Smooth muscle cell (in vitro differentiated cells): ENCODE results near the gene NFKBIA. TPM values are rescaled to one million over a fixed set of nuclear protein-coding genes. Genes with fewer than 3 reads are reported as not detected.

Experiments
- DNase-seq: peaks from one replicate; lab custom pipeline; 2025; ENCODE audit not compliant: unreplicated experiment; lab: John Stamatoyannopoulos, UW
- H2AFZ ChIP-seq: fragments of 200-600 bp; sonication (generic); 2 replicates; pipeline ENCODE4 v1.6.0; 2016; ENCODE audit warnings: antibody characterized with exemption, low read depth, mild to moderate bottlenecking
- H3F3A ChIP-seq: fragments of 200-600 bp; sonication (generic); 2 replicates; pipeline ENCODE4 v1.6.0; 2017; ENCODE audit warnings: antibody characterized with exemption, low read depth
- H3K27ac ChIP-seq: fragments of 200-600 bp; sonication (generic); 2 replicates; pipeline ENCODE4 v1.5.1; 2016; ENCODE audit warnings: low read depth, mild to moderate bottlenecking
- H3K27me3 ChIP-seq: fragments of 200-600 bp; sonication (generic); 2 replicates; pipeline ENCODE4 v1.6.1; 2016; ENCODE audit warnings: low read depth, mild to moderate bottlenecking
- H3K36me3 ChIP-seq: fragments of 200-600 bp; sonication (generic); 2 replicates; pipeline ENCODE4 v1.5.1; 2016; ENCODE audit warnings: low read depth
- H3K4me1 ChIP-seq: fragments of 200-600 bp; sonication (generic); 2 replicates; pipeline ENCODE4 v1.5.1; 2016; ENCODE audit warnings: low read depth
- H3K4me2 ChIP-seq: fragments of 200-600 bp; sonication (generic); 2 replicates; pipeline ENCODE4 v1.6.0; 2016; ENCODE audit warnings: mild to moderate bottlenecking
- H3K4me3 ChIP-seq: fragments of 200-600 bp; sonication (generic); 2 replicates; pipeline ENCODE4 v1.5.1; 2016; ENCODE audit warnings: mild to moderate bottlenecking
- H3K79me2 ChIP-seq: fragments of 200-600 bp; sonication (generic); 2 replicates; pipeline ENCODE4 v1.6.0; 2016; ENCODE audit warnings: low read depth, mild to moderate bottlenecking
- H3K9ac ChIP-seq: fragments of 200-600 bp; sonication (generic); 2 replicates; pipeline ENCODE4 v1.6.0; 2016; ENCODE audit warnings: low read depth
- H3K9me3 ChIP-seq: fragments of 200-600 bp; sonication (generic); replicated peaks from 2 replicates; pipeline ENCODE4 v1.5.1; 2016; ENCODE audit warnings: low read depth
- H4K20me1 ChIP-seq: fragments of 200-600 bp; sonication (generic); 2 replicates; pipeline ENCODE4 v1.6.0; 2016; ENCODE audit warnings: low read depth
- WGBS: methylation state at CpG from one replicate; pipeline ENCODE4 v1.1.7; 2016; ENCODE audit warnings: low lambda C conversion rate; 5-methylcytosine and 5-hydroxymethylcytosine counted together
- polyA plus RNA-seq: library from polyadenylated mRNA; unstranded; fragments of >200 nt; fragmentation: Nextera tagmentation; extraction: Ambion mirVana; gene quantifications from 2 replicates; pipeline ENCODE4 v1.2.1, GENCODE V29; 2016
- total RNA-seq: library from RNA; depleted of rRNA; stranded (reverse); fragments of >200 nt; gene quantifications from 2 replicates; pipeline ENCODE4 v1.2.3, GENCODE V29; 2014
- TF ChIP-seq, protein P1 (sequence below): fragments of 200-600 bp; sonication (generic); IDR thresholded peaks from 2 replicates; pipeline ENCODE4 v1.5.1; 2017; ENCODE audit warnings: borderline replicate concordance, mild to moderate bottlenecking, antibody characterized with exemption; ENCODE audit not compliant: insufficient read depth, poor library complexity, severe bottlenecking

Gene NFKBIA
- total and polyA plus RNA-seq, 2 experiments from 2014 or later: 215 to 223 TPM

DNA sequence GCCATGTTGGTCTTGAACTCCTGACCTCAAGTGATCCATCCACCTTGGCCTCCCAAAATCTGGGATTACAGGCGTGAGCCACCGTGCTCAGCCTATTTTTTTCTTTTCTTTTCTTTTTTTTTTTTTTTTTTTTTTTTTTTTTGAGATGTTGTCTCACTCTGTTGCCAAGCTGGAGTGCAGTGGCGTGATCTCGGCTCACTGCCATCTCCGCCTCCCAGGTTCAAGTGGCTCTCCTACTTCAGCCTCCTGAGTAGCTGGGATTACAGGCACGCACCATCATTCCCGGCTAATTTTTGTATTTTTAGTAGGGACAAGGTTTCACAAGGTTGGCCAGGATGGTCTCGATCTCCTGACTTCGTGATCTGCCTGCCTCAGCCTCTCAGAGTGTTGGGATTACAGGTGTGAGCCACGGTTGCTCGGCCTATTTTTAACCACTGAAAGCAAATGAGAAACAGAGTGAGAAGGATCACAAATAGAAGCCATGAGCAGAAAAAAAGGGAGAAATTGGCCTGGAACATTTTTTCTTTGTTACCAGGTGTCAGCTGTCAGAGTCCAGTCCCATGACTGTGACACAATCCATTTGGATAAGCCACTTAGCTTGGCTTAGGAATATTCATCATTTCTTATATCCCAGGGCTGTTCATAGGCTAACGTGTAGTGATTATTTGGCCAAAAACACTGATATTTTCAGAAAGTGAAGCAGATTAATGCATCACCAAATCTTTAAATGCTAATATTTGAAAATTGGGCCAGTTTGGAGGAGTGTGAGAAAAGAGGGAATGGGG, 7.9 kb upstream of the NFKBIA start:
- H3K36me3 ChIP-seq: no peaks in the 10 kb centered on the region
- H3K79me2 ChIP-seq: no peaks in the 10 kb centered on the region
- H3K4me2 ChIP-seq: no peak overlapping the region
- no peak overlapping the region for H3K4me3 ChIP-seq
- no peaks in the 10 kb centered on the region for H3K4me1 ChIP-seq
- no peak overlapping the region for H3K9ac ChIP-seq
- no peaks in the 10 kb centered on the region for H4K20me1 ChIP-seq
- H3F3A ChIP-seq: no peaks in the 10 kb centered on the region
- no peak overlapping the region for H2AFZ ChIP-seq
- WGBS: 93% methylated on average over 12 of the region's 12 CpGs
- no peaks in the 10 kb centered on the region for H3K9me3 ChIP-seq
- H3K27me3 ChIP-seq: no peaks in the 10 kb centered on the region
- TF ChIP-seq, protein P1, sequence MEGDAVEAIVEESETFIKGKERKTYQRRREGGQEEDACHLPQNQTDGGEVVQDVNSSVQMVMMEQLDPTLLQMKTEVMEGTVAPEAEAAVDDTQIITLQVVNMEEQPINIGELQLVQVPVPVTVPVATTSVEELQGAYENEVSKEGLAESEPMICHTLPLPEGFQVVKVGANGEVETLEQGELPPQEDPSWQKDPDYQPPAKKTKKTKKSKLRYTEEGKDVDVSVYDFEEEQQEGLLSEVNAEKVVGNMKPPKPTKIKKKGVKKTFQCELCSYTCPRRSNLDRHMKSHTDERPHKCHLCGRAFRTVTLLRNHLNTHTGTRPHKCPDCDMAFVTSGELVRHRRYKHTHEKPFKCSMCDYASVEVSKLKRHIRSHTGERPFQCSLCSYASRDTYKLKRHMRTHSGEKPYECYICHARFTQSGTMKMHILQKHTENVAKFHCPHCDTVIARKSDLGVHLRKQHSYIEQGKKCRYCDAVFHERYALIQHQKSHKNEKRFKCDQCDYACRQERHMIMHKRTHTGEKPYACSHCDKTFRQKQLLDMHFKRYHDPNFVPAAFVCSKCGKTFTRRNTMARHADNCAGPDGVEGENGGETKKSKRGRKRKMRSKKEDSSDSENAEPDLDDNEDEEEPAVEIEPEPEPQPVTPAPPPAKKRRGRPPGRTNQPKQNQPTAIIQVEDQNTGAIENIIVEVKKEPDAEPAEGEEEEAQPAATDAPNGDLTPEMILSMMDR: no peak
- DNase-seq: no peak
- H3K27ac ChIP-seq: no peak overlapping the region

DNA sequence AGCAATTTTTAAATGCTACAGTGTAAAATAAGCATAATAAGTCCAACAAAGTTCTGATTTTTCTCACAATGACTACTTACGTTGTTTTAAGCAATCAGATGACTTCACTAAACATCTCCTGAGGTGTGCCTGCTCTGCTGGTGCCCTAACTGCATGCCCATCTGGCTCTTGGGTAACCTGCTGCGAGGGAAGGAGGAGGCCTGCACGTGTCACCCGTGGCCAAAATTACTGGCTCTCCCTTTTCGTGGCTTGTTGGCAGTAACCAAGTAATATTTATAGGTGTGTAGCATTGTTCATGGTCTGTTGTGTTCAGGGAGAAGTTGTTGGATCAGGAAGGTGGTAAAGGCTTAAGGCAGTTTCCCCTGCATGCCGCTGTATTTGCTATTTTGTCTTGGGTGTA, 6.3 kb upstream of the NFKBIA start:
- TF ChIP-seq, protein P1: no peak
- no peaks in the 10 kb centered on the region for H3K36me3 ChIP-seq
- no peaks in the 10 kb centered on the region for H3K9me3 ChIP-seq
- H3K79me2 ChIP-seq: no peaks in the 10 kb centered on the region
- no peaks in the 10 kb centered on the region for H3F3A ChIP-seq
- H3K4me2 ChIP-seq: no peak overlapping the region
- H3K4me1 ChIP-seq: peaks cover 5% of the 10 kb centered on the region
- no peak overlapping the region for H2AFZ ChIP-seq
- DNase-seq: no peak
- H3K27ac ChIP-seq: no peak overlapping the region
- H3K27me3 ChIP-seq: no peaks in the 10 kb centered on the region
- H3K4me3 ChIP-seq: no peak overlapping the region
- H4K20me1 ChIP-seq: no peaks in the 10 kb centered on the region
- H3K9ac ChIP-seq: no peak overlapping the region
- 83% methylated on average over 6 of the region's 6 CpGs for WGBS

DNA sequence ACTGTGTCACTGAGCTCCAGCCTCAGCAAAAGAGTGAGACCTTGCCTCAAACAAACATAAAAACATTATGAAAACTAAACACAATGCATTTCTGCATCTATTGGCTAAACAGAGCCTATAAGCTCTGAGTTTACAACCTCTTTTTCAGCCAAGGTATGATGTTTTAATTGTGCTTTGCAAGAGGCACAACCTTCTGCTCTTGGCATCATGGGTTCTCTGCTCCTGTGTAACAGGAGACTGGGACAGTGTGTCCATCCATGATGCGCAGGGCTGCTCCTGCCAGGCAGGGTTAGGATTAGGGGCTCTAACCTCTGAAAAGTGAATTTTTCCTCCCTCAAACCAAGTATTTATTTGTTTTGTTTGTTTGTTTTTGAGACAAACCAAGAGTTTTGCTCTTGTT, 5.0 kb upstream of the NFKBIA start:
- Histone ChIP-seq H3K27ac (no peak overlapping the region), H3K4me1 (peaks cover 11% of the 10 kb centered on the region), H3K4me3 (no peak overlapping the region), H3K27me3 (no peaks in the 10 kb centered on the region), H3K36me3 (no peaks in the 10 kb centered on the region), H3K4me2 (no peak overlapping the region), H3K9ac (no peak overlapping the region), H3K79me2 (no peaks in the 10 kb centered on the region), H3F3A (peaks cover 2% of the 10 kb centered on the region), H2AFZ (no peak overlapping the region), H4K20me1 (no peaks in the 10 kb centered on the region), H3K9me3 (no peaks in the 10 kb centered on the region)
- TF ChIP-seq, protein P1: no peak
- no peak for DNase-seq
- WGBS: 100% methylated on average over 1 of the region's 1 CpG

DNA sequence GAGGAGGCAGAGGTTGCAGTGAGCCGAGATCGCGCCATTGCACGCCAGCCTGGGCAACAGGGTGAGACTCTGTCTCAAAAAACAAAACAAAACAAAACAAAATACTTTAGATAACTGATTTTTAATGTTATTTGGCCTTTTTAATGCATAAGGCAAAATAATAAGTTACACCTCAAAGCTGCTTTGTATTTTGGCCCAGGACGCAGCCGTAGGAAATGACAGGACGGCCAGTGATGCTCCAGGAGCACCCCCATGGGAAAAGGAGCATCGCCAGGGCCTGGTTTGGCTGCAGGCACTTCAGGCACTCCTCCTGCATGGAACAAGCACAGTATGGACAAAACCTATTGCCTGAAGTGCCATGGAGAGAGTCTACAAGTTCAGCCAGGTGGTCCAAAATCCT, 3.5 kb upstream of the NFKBIA start:
- Histone ChIP-seq H2AFZ (no peak overlapping the region), H3K4me2 (no peak overlapping the region), H3K79me2 (peaks cover 6% of the 10 kb centered on the region), H3K4me3 (no peak overlapping the region), H3K9me3 (no peaks in the 10 kb centered on the region), H3K9ac (no peak overlapping the region), H4K20me1 (peaks cover 7% of the 10 kb centered on the region), H3K27me3 (no peaks in the 10 kb centered on the region), H3K27ac (no peak overlapping the region), H3K36me3 (peaks cover 4% of the 10 kb centered on the region), H3F3A (peaks cover 9% of the 10 kb centered on the region), H3K4me1 (peaks cover 18% of the 10 kb centered on the region)
- DNase-seq: no peak
- 96% methylated on average over 8 of the region's 8 CpGs for whole genome bisulfite sequencing
- TF ChIP-seq, protein P1: no peak
